ENCODE results near the gene NLRP6.
"Not testable (repeated sequence)": the region's sequence is repeated elsewhere in the genome, so short reads cannot be mapped to it uniquely, and the experiment has no call there.

The NLRP6 gene

GRCh38 chr11:332651-333480 is 54.7 kb downstream of the NLRP6 start:
- Histone ChIP-seq H3K4me1 (ENCODE audit: low read depth, poor library complexity, severe bottlenecking) (peaks cover 28% of the 10 kb centered on the region), H3K27ac (no peak overlapping the region), H3K9ac (no peak overlapping the region), H2AFZ (ENCODE audit: low read depth) (no peak overlapping the region), H3K27me3 (ENCODE audit: insufficient read depth, low read depth) (peaks cover 81% of the 10 kb centered on the region), H3K36me3 (ENCODE audit: insufficient read depth) (no peaks in the 10 kb centered on the region), H4K20me1 (ENCODE audit: insufficient read depth) (no peaks in the 10 kb centered on the region), H3K4me3 (IDR thresholded peaks at IDR 0.05; ENCODE audit: insufficient read depth, low read depth, low read length) (no peak overlapping the region), H3K4me2 (no peak overlapping the region), H3K79me2 (ENCODE audit: insufficient read depth, low read depth) (no peaks in the 10 kb centered on the region)
- no peak for TF ChIP-seq CTCF (conservative IDR thresholded peaks at IDR 0.05; ENCODE audit: low read depth, low read length)

- not testable (repeated sequence) for H3K4me3 ChIP-seq (IDR thresholded peaks at IDR 0.05; ENCODE audit: insufficient read depth, low read depth, low read length); H3K27ac ChIP-seq; H3K79me2 ChIP-seq (ENCODE audit: insufficient read depth, low read depth); H2AFZ ChIP-seq (ENCODE audit: low read depth); H3K4me2 ChIP-seq; H3K36me3 ChIP-seq (ENCODE audit: insufficient read depth); H3K9ac ChIP-seq; H4K20me1 ChIP-seq (ENCODE audit: insufficient read depth)
- Histone ChIP-seq H3K27me3 (ENCODE audit: insufficient read depth, low read depth) (peaks cover 82% of the 10 kb centered on the region), H3K4me1 (ENCODE audit: low read depth, poor library complexity, severe bottlenecking) (peaks cover 28% of the 10 kb centered on the region)
These were observed 55.5 kb downstream of the NLRP6 start for GRCh38 chr11:333616-334263.

- Histone ChIP-seq H2AFZ (ENCODE audit: low read depth) (no peak overlapping the region), H3K4me2 (no peak overlapping the region), H3K4me1 (ENCODE audit: low read depth, poor library complexity, severe bottlenecking) (peaks cover 26% of the 10 kb centered on the region), H3K79me2 (ENCODE audit: insufficient read depth, low read depth) (no peaks in the 10 kb centered on the region), H4K20me1 (ENCODE audit: insufficient read depth) (no peaks in the 10 kb centered on the region), H3K9ac (no peak overlapping the region), H3K4me3 (IDR thresholded peaks at IDR 0.05; ENCODE audit: insufficient read depth, low read depth, low read length) (no peak overlapping the region), H3K27me3 (ENCODE audit: insufficient read depth, low read depth) (peaks cover 83% of the 10 kb centered on the region), H3K36me3 (ENCODE audit: insufficient read depth) (no peaks in the 10 kb centered on the region), H3K27ac (no peak overlapping the region)
- no peak for TF ChIP-seq CTCF (conservative IDR thresholded peaks at IDR 0.05; ENCODE audit: low read depth, low read length)
These were observed 56.2 kb downstream of the NLRP6 start for GRCh38 chr11:334264-334994.
